ENCODE data around the gene EEIG2.
"Not testable (repeated sequence)": the region's sequence is repeated elsewhere in the genome, so short reads cannot be mapped to it uniquely, and the experiment has no call there.

Gene EEIG2

GRCh38 chr1:108559215-108560186 lies at the start of gene EEIG2:
TSS of gene EEIG2 (plus strand) at chr1:108560100. CDS start at chr1:108560429, 329 bp downstream.
- peak; percentile 36 for DNase-seq

- DNase-seq = no peak
Observed at GRCh38 chr1:108511764-108512163, 48.1 kb upstream of the EEIG2 start.

- no peak for DNase-seq
Observed at GRCh38 chr1:108512239-108513043, 47.5 kb upstream of the EEIG2 start.

- DNase-seq = no peak
Observed at GRCh38 chr1:108513044-108513415, 46.9 kb upstream of the EEIG2 start.

GRCh38 chr1:108513914-108514313 lies 46.0 kb upstream of the EEIG2 start:
- DNase-seq = not testable (repeated sequence)

GRCh38 chr1:108517301-108517897 lies 42.5 kb upstream of the EEIG2 start:
- DNase-seq = not testable (repeated sequence)

- DNase-seq = no peak
Observed at GRCh38 chr1:108521990-108522393, 37.9 kb upstream of the EEIG2 start.

- no peak for DNase-seq
Observed at GRCh38 chr1:108523829-108524228, 36.1 kb upstream of the EEIG2 start.

- DNase-seq = no peak
Observed at GRCh38 chr1:108524676-108525075, 35.2 kb upstream of the EEIG2 start.

GRCh38 chr1:108527135-108527534 lies 32.8 kb upstream of the EEIG2 start:
- DNase-seq = no peak

GRCh38 chr1:108527837-108528236 lies 32.1 kb upstream of the EEIG2 start:
- no peak for DNase-seq

- no peak for DNase-seq
Observed at GRCh38 chr1:108531444-108531843, 28.5 kb upstream of the EEIG2 start.

- DNase-seq = no peak
Observed at GRCh38 chr1:108532730-108533129, 27.2 kb upstream of the EEIG2 start.

- DNase-seq = no peak
Observed at GRCh38 chr1:108533351-108534083, 26.4 kb upstream of the EEIG2 start.

GRCh38 chr1:108534759-108535158 lies 25.1 kb upstream of the EEIG2 start:
- DNase-seq = no peak

- DNase-seq = not testable (repeated sequence)
Observed at GRCh38 chr1:108535315-108535897, 24.5 kb upstream of the EEIG2 start.

- DNase-seq = not testable (repeated sequence)
Observed at GRCh38 chr1:108536021-108536420, 23.9 kb upstream of the EEIG2 start.

GRCh38 chr1:108536791-108537190 lies 23.1 kb upstream of the EEIG2 start:
- DNase-seq = not testable (repeated sequence)

- no peak for DNase-seq
Observed at GRCh38 chr1:108537976-108538375, 21.9 kb upstream of the EEIG2 start.

- no peak for DNase-seq
Observed at GRCh38 chr1:108540977-108541376, 18.9 kb upstream of the EEIG2 start.

GRCh38 chr1:108541861-108542260 lies 18.0 kb upstream of the EEIG2 start:
- DNase-seq = no peak

GRCh38 chr1:108547493-108547892 lies 12.4 kb upstream of the EEIG2 start:
- DNase-seq = not testable (repeated sequence)
